Neuron (in vitro differentiated cells): ENCODE measurements around the gene SLC16A3.
"Not testable (repeated sequence)": the region's sequence is repeated elsewhere in the genome, so short reads cannot be mapped to it uniquely, and the experiment has no call there.

Experiments used
- H2AFZ ChIP-seq: one replicate; pipeline ENCODE4 v1.6.1; 2013; ENCODE audit warnings: low read depth, mild to moderate bottlenecking, inconsistent platforms, low read length, moderate library complexity
- H3K27me3 ChIP-seq: one replicate; pipeline ENCODE4 v1.6.1; 2013; ENCODE audit warnings: low read length; ENCODE audit not compliant: insufficient read depth
- H3K36me3 ChIP-seq: one replicate; pipeline ENCODE4 v1.6.1; 2013; ENCODE audit warnings: low read length; ENCODE audit not compliant: insufficient read depth
- H3K4me1 ChIP-seq: one replicate; pipeline ENCODE4 v1.6.1; 2013; ENCODE audit warnings: low read length; ENCODE audit not compliant: insufficient read depth
- H3K4me3 ChIP-seq: 2 replicates; pipeline ENCODE4 v1.5.1; 2013; ENCODE audit warnings: mild to moderate bottlenecking, low read length, moderate library complexity
- H3K9me3 ChIP-seq: one replicate; pipeline ENCODE4 v1.6.1; 2013; ENCODE audit warnings: low read length

SLC16A3 gene

DNA sequence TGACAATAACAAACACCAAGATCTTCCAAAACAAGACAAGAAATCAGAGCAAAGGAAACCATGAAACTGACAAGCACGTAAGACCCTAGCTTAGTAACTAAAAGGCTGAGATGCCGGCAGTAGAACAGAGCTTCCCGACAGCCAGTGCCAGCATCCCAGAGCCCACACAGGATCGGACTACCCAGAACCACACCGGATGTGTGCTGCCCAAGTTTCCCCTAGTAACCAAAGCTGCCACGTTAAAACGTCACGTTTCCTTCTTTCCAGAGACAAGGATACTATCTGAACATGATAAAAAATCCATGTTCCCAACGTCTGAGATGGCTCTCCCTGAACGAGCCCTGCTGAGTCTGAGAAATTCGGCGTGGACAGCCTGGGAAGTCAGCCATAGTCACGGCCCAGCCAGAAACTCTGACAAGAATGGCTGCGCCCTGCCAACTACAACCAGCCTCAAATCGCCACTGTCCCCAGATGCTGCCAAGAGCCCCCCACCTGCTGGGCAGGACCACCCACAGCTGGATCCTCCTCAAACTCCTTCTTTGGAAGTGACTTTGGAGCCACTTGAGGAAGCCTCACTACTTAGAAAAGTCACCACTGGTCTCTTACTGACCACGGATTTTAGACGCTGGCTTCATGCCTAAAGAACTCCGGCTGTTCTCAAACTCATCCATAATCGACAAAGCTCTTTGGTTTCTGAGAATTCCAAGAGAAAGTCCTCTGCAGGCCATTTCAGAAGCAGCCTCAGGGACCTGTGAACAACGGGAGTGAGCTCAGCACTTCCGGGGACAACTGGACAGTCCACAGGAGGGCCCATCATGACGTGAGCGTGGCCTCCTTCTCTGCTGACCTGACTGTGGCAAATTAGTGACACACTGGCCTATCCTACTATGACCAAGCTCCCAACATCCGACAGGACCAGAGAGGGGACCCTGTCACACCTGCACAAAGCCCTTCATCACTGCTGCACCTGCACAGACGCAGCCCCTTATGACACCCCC lies 32.9 kb upstream of the SLC16A3 start:
- peaks cover 67% of the 10 kb centered on the region for H3K36me3 ChIP-seq

DNA sequence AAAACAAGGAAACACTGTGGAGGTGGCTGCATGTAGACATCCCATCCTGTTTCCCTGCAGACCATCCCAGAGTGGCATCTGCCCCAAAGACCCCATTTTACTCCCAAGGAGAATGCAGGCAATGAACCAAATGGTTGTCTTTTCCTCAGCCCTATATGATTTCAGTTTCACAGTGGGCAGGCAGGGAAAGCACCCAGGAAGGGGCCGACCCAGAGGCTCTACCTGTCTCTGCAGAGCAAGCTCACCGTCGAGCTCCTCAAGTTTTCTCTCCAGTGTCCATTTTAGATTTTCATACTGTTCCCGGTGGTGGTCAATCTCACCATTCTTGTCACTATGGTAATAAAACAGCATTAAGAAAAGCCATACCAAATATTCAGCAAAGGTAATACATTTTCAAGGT lies 30.8 kb upstream of the SLC16A3 start:
- Histone ChIP-seq H3K27me3 (no peaks in the 10 kb centered on the region), H2AFZ (no peak overlapping the region), H3K4me3 (no peak overlapping the region), H3K36me3 (peaks cover 60% of the 10 kb centered on the region), H3K4me1 (no peaks in the 10 kb centered on the region), H3K9me3 (no peaks in the 10 kb centered on the region)

More for the DNA sequence above, 32.9 kb upstream of the SLC16A3 start:
- Histone ChIP-seq H3K27me3 (no peaks in the 10 kb centered on the region), H2AFZ (no peak overlapping the region), H3K4me1 (no peaks in the 10 kb centered on the region), H3K9me3 (no peaks in the 10 kb centered on the region), H3K4me3 (no peak overlapping the region)

DNA sequence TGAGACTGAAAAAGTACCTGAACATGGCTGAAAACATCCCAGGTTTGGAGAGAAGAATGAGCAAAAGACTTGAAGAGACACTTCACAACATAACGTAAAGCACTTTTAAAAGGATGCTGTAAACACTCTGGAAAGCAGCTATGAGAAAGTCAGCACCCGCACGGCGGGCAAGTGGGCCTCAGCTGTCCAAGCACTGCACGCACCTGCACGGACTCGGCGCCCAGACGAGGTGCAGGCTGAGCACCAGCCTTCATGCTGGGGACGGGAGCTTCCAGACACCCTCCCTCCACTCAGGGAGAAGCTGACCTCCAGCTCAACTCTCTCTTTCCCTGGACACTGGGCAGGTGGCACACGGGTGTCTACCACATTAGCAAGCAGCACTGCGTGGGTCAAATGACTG lies 29.3 kb upstream of the SLC16A3 start:
- Histone ChIP-seq H3K4me1 (no peaks in the 10 kb centered on the region), H3K36me3 (peaks cover 49% of the 10 kb centered on the region), H3K27me3 (no peaks in the 10 kb centered on the region), H3K4me3 (no peak overlapping the region), H2AFZ (no peak overlapping the region), H3K9me3 (no peaks in the 10 kb centered on the region)

DNA sequence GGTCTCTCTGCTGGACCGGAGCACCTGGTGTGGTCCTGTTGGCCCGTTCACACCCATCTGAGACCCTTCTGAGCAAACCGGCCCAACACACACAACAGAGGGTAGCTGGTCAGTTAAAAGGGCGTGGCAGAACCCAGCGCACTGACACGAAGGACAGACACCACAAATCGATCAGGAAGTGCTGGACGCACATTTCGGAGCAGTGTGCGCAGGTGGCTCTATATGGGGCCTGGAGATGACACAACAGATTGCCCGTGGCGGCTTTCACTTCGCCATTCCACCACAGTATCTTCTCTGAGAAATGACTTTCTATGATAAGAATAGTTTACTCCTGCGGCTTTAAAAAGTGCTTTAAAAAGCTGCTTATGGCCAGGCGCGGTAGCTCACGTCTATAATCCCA lies 28.7 kb upstream of the SLC16A3 start:
- Histone ChIP-seq H3K36me3 (peaks cover 42% of the 10 kb centered on the region), H2AFZ (no peak overlapping the region), H3K4me1 (no peaks in the 10 kb centered on the region), H3K27me3 (no peaks in the 10 kb centered on the region), H3K4me3 (no peak overlapping the region), H3K9me3 (no peaks in the 10 kb centered on the region)

DNA sequence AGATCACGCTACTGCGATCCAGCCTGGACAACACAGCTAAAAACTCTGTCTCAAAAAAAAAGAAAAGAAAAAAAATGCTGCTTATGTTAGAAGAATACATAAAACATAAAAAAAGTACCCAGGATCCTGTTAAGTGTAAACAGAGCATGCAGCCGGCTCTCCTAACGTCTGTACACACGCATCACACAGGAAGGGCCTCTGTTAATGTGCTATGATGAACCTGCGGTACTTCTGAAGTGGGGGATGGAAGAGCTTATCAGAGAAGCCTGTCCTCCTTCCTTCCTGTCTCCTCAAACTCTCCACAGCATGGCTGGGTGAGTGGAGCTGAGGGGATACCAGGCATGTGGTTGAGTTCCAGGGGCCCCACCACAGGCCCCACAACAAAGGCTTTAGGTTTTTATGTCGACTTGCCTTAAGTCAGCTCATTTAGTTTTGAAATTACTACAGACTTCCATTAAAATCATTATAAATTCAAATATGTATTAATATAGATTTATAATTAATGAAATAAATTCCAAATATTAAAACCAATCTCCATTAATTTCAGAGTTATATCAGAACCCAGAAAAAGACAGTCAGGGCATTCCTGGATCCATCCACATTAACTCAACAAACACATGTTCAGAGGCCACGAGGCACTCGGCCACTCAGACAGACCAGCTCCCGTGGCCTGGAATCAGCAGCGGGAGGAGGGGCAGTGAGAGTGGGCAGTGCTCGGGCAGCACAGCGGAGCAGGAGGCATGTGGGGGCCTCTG lies 27.9 kb upstream of the SLC16A3 start:
- H2AFZ ChIP-seq: no peak overlapping the region
- peaks cover 2% of the 10 kb centered on the region for H3K4me1 ChIP-seq
- H3K9me3 ChIP-seq: no peaks in the 10 kb centered on the region
- H3K36me3 ChIP-seq: peaks cover 36% of the 10 kb centered on the region
- no peak overlapping the region for H3K4me3 ChIP-seq
- H3K27me3 ChIP-seq: no peaks in the 10 kb centered on the region

DNA sequence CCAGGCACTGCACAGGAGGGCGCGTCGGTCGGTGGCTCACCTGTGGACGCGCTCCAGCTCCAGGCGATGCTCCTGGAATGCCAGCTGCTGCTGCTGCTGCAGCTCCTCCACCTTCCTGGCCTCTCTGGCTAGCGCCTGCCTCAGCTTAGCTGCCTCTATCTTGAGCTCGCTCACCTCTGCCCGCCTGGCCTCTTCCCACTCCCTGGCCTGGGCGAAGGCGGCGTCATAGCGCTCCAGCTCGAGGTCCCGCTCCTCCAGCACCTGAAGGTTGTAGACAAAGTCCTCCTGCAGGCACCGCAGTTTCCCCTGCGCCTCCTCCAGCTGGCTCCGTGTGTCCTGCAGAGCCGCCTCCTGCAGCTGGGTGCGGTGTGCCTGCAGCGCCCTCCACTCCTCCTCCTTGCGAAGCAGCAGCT lies 27.3 kb upstream of the SLC16A3 start:
- H2AFZ ChIP-seq: no peak overlapping the region
- H3K4me3 ChIP-seq: no peak overlapping the region
- no peaks in the 10 kb centered on the region for H3K9me3 ChIP-seq
- H3K4me1 ChIP-seq: peaks cover 5% of the 10 kb centered on the region
- H3K27me3 ChIP-seq: no peaks in the 10 kb centered on the region
- peaks cover 30% of the 10 kb centered on the region for H3K36me3 ChIP-seq

DNA sequence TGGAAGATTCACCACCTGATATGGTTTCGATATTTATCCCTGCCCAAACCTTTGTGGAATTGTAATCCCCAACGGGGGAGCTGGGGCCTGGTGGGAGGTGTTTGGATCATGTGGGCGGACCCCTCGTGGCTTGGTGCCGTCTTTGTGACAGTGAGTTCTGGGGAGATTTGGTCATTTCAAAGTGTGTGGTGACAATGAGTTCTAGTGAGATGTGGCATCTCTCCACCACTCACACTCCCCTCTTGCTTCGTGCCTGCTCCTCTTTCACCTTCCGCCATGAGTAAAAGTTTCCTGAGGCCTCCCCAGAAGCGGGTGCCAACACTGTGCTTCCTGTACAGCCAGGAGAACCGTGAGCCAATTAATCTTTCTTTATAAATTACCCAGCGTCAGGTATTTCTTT lies 25.9 kb upstream of the SLC16A3 start:
- no peaks in the 10 kb centered on the region for H3K9me3 ChIP-seq
- H3K27me3 ChIP-seq: no peaks in the 10 kb centered on the region
- H2AFZ ChIP-seq: no peak overlapping the region
- peaks cover 5% of the 10 kb centered on the region for H3K4me1 ChIP-seq
- H3K36me3 ChIP-seq: peaks cover 24% of the 10 kb centered on the region
- no peak overlapping the region for H3K4me3 ChIP-seq

DNA sequence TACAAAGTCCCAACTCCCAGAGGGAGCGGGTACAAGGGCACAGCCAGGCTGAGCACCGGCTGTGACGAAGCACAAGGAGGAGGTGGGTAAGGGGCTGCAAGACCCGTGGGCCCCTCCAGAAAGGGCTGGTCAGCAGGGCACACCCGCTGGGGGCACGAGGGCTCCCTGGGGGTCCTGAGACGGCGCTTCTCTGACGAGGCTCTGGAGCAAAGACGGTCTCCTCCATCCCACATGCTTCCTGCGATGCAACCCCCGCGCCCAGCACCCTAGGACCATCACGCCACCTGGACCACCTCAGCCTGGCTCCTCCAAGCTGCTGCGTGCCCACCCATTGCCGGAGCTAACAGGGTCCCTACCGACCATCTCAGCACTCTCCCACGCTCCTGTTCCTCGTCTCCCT lies 24.9 kb upstream of the SLC16A3 start:
- H3K4me3 ChIP-seq: no peak overlapping the region
- no peaks in the 10 kb centered on the region for H3K9me3 ChIP-seq
- no peaks in the 10 kb centered on the region for H3K27me3 ChIP-seq
- H3K4me1 ChIP-seq: peaks cover 5% of the 10 kb centered on the region
- H2AFZ ChIP-seq: no peak overlapping the region
- peaks cover 20% of the 10 kb centered on the region for H3K36me3 ChIP-seq

DNA sequence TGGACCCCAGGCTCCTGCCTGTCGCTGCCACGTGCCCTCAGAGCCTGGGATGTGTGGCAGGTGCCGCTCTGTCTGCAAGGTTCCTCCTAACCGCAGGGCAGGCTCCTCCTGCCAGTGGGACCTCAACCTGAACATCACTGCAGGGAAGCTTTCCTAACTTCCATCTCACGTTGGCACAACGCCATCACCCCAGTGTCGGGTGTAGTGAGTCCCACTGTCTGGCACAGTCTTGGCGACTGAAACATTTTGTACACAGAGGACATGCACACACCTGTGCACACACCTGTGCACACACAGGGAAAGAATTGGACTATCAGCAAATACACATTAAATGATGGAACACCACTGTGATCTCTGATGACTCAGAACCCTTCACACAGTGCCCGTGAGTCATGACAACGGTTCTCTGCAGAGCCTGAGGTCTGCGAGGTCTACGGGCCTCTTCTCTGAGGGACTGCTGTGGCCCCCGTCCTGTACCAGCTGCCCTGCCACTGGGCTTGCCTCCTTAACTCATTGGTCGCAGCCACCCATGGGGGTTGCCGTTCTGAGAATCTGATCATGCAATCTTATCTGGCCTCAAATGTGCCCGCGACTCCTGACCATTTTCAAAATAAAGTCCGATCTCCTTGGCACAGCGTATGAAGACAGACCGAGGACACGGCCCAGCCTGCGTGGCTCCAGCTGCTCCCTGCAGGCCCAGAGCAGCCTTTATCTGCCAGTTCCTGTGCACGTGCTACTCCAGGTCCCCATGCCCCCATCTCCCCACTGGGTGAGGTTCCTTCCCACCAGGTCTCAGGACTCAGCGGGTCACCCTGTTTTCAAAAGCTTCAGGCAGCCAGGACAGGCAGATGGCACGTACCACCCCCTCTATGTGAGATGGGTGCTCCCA lies 23.8 kb upstream of the SLC16A3 start:
- Histone ChIP-seq H3K4me1 (peaks cover 5% of the 10 kb centered on the region), H3K36me3 (peaks cover 10% of the 10 kb centered on the region), H3K9me3 (no peaks in the 10 kb centered on the region), H3K4me3 (no peak overlapping the region), H2AFZ (no peak overlapping the region), H3K27me3 (no peaks in the 10 kb centered on the region)

DNA sequence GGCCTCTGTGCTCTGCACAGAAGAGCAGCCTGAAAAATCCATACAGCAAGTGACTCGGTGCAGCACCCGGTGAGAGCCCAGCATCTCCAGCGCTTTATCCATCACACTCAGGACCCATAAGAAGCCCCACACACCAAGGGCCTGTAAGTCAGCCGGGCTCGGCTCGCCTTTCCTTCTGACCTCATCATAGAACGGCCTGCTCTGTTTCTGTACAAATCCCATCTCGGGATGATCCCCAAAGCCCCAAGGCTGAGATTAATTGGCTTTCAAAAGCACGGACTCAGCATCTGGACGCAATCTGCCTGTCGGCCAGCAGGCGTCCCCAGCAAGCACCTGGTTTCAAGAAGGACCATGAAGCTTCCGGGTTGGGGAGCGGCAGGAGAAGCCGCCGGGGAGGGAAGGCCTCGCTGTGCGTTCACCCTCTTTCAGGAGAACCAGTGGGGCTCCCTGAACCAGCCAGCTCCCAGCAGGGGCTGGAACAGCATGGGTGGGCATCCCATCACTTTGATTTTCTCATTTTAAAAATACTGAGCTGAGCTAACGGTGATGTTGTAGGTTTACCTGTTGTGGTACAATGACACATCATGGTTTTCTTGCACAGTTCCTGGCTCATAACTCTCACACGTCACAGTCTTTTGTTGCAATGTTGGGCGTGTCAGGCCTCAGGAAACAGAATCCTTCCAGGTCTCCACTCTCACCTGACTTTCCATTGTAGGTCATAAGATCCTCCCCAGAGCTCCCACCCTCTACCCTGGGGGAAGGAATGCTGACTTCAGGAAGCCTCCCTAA lies 22.9 kb upstream of the SLC16A3 start:
- H3K4me1 ChIP-seq: peaks cover 5% of the 10 kb centered on the region
- peaks cover 10% of the 10 kb centered on the region for H3K36me3 ChIP-seq
- H2AFZ ChIP-seq: no peak overlapping the region
- H3K4me3 ChIP-seq: no peak overlapping the region
- H3K27me3 ChIP-seq: no peaks in the 10 kb centered on the region
- no peaks in the 10 kb centered on the region for H3K9me3 ChIP-seq

DNA sequence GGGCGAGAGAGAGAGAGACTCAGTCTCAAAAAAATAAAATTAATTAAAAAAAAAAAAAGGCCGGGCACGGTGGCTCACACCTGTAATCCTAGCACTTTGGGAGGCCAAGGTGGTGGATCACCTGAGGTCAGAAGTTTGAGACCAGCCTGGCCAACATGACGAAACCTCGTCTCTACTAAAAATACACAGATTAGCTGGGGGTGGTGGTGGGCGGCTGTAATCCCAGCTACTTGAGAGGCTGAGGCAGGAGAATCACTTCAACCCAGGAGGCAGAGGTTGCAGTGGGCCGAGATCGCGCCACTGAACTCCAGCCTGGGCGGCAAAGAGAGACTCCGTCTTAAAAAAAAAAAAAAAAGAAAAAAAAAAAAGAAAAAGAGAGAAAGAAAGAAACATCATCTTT lies 18.2 kb upstream of the SLC16A3 start:
- H3K9me3 ChIP-seq, H2AFZ ChIP-seq, H3K36me3 ChIP-seq, H3K27me3 ChIP-seq, H3K4me3 ChIP-seq: not testable (repeated sequence)
- H3K4me1 ChIP-seq: peaks cover 15% of the 10 kb centered on the region
